Uterus (tissue), 2 donors: ENCODE results near the gene MRPL42.
"Not testable (repeated sequence)": the region's sequence is repeated elsewhere in the genome, so short reads cannot be mapped to it uniquely, and the experiment has no call there.

Source experiments
- CTCF ChIP-seq, 4 experiments: fragments of 200-600 bp in 2 of 4; fragments of 450-650 bp in 2 of 4; sonication (generic) in 2 of 4; IDR thresholded peaks; one replicate each; pipeline ENCODE4 v1.5.1; 2016 to 2019; ENCODE audit warnings: antibody characterized with exemption in 4 of 4, mild to moderate bottlenecking in 2 of 4, moderate library complexity in 1 of 4
- POLR2A ChIP-seq, 2 donors: fragments of 450-650 bp; IDR thresholded peaks; one replicate each; pipeline ENCODE4 v1.6.1; 2016; ENCODE audit warnings: antibody characterized with exemption in 2 of 2, mild to moderate bottlenecking in 1 of 2, moderate library complexity in 1 of 2

GRCh38 chr12:93557879-93558278 is 90.6 kb downstream of the MRPL42 start:
- not testable (repeated sequence) for TF ChIP-seq CTCF, POLR2A (IDR thresholded peaks at IDR 0.05)
